K562 (cell line): ENCODE measurements around the gene FKBP2. TPM values are rescaled to one million over a fixed set of nuclear protein-coding genes. Genes with fewer than 3 reads are reported as not detected.

Source experiments
- ATAC-seq: fragments of 200-7000 bp; cut with Tn5 transposase; 3 replicates; pipeline ENCODE4 v1.9.1; 2020; ENCODE audit warnings: moderate library complexity
- BruUV-seq: library from RNA; stranded (reverse); fragments of 400-500 nt; replicated peaks from 2 replicates; lab custom pipeline; 2021; lab: Mats Ljungman, UMichigan
- CTCF ChIA-PET: fragments of 300-600 bp; formaldehyde crosslinking; extraction: SDS; loops from one replicate; lab custom pipeline; 2021; ENCODE audit warnings: low intra/inter-chr PET ratio; lab: Yijun Ruan, JAX
- POLR2A ChIA-PET: fragments of 300-600, 350-650 bp; sonication (Branson Sonifier 250); formaldehyde crosslinking; extraction: SDS; loops from one replicate; lab custom pipeline; 2021; ENCODE audit warnings: antibody characterized with exemption, inconsistent platforms; lab: Yijun Ruan, JAX
- DNase-seq, 4 experiments: peaks; one replicate each; pipeline versions ENCODE4 v3.0.0 to v3.0.0-alpha.2; 2011 to 2018; ENCODE audit warnings: low spot score in 3 of 4, mixed read lengths in 3 of 4; ENCODE audit errors: extremely low read depth in 1 of 4
- FAIRE-seq: peaks from 2 replicates; lab custom pipeline; 2011; peaks lifted over from hg19 to GRCh38; lab: Jason Lieb, UNC
- H2AFZ ChIP-seq: 2 replicates; pipeline ENCODE4 v1.6.0; 2011; ENCODE audit warnings: low read depth, low read length, control low read depth, inconsistent platforms
- H3K27ac ChIP-seq: fragments of 200-600 bp; 3 replicates; pipeline ENCODE4 v1.8.0; 2011; ENCODE audit warnings: low read depth, mild to moderate bottlenecking, control low read depth, inconsistent platforms, low read length, moderate library complexity, mixed read lengths; ENCODE audit errors: extremely low read depth
- H3K27me3 ChIP-seq, 2 experiments: fragments of 300-600 bp in 1 of 2; 2 replicates in 1 of 2; 3 replicates in 1 of 2; pipeline versions ENCODE4 v1.6.0 to v1.8.0; 2011; ENCODE audit warnings: inconsistent platforms in 2 of 2, low read length in 2 of 2, mild to moderate bottlenecking in 1 of 2, mixed read lengths in 1 of 2, moderate library complexity in 1 of 2; ENCODE audit not compliant: control insufficient read depth in 2 of 2, insufficient read depth in 2 of 2
- H3K36me3 ChIP-seq: fragments of 300-600 bp; 3 replicates; pipeline ENCODE4 v1.8.0; 2011; ENCODE audit warnings: mild to moderate bottlenecking, low read length, inconsistent platforms; ENCODE audit not compliant: control insufficient read depth, insufficient read depth
- H3K4me1 ChIP-seq, 2 experiments: fragments of 200-600 bp in 1 of 2; replicated peaks in 1 of 2; 2 replicates in 1 of 2; 3 replicates in 1 of 2; pipeline versions ENCODE4 v1.5.1 to v1.8.0; 2011; ENCODE audit warnings: inconsistent platforms in 2 of 2, low read length in 2 of 2, mild to moderate bottlenecking in 1 of 2, mixed read lengths in 1 of 2, moderate library complexity in 1 of 2; ENCODE audit not compliant: control insufficient read depth in 2 of 2, insufficient read depth in 2 of 2
- H3K4me2 ChIP-seq: 2 replicates; pipeline ENCODE4 v1.6.1; 2011; ENCODE audit warnings: low read length, control low read depth, inconsistent platforms, mixed read lengths; ENCODE audit not compliant: insufficient read depth
- H3K4me3 ChIP-seq: fragments of 200-600 bp; sonication (generic), shearing (Covaris generic); 2 replicates; pipeline ENCODE4 v1.5.1; 2016; ENCODE audit warnings: control low read depth, inconsistent platforms
- H3K79me2 ChIP-seq: fragments of 200-600 bp; 3 replicates; pipeline ENCODE4 v1.8.0; 2011; ENCODE audit warnings: low read length, inconsistent platforms; ENCODE audit not compliant: control insufficient read depth, insufficient read depth
- H3K9ac ChIP-seq, 2 experiments: 2 replicates each; pipeline versions ENCODE4 v1.6.0 to v1.6.1; 2011; ENCODE audit warnings: low read depth in 2 of 2, low read length in 2 of 2, control low read depth in 1 of 2, inconsistent platforms in 1 of 2, mild to moderate bottlenecking in 1 of 2, mixed read lengths in 1 of 2; ENCODE audit not compliant: insufficient read depth in 1 of 2
- H3K9me1 ChIP-seq: one replicate; pipeline ENCODE4 v1.6.0; 2011; ENCODE audit warnings: inconsistent platforms, mild to moderate bottlenecking, low read length, moderate library complexity; ENCODE audit not compliant: control insufficient read depth, insufficient read depth
- H3K9me3 ChIP-seq: replicated peaks from 2 replicates; pipeline ENCODE4 v1.5.1; 2011; ENCODE audit warnings: low read depth, low read length, inconsistent platforms; ENCODE audit not compliant: control insufficient read depth, insufficient read depth
- H4K20me1 ChIP-seq: replicated peaks from 2 replicates; pipeline ENCODE4 v1.6.1; 2011; ENCODE audit warnings: low read length, inconsistent platforms, mixed read lengths; ENCODE audit not compliant: control insufficient read depth, insufficient read depth
- ELF4 ChIP-seq: fragments of 450-650 bp; formaldehyde crosslinking; IDR thresholded peaks from 2 replicates; pipeline ENCODE4 v1.4.0; 2022; ENCODE audit warnings: missing genetic modification characterization
- WGBS: fragments of 100-300 bp; shearing (Covaris generic); methylation state at CpG from one replicate; pipeline ENCODE4 v1.1.6; 2016; ENCODE audit warnings: low coverage, mixed read lengths; ENCODE audit not compliant: insufficient coverage; ENCODE audit errors: missing lambda C conversion rate; 5-methylcytosine and 5-hydroxymethylcytosine counted together
- in situ Hi-C: fragments of 300-500 bp; cut with MboI; formaldehyde crosslinking; loops from 4 replicates; pipeline ENCODE4 v1.15.0; 2018; ENCODE audit warnings: inconsistent platforms, mixed read lengths
- intact Hi-C: fragments of 100-400 bp; cut with micrococcal nuclease; formaldehyde crosslinking; loops from 2 replicates; pipeline ENCODE4 v1.14.2; 2022
- polyA plus RNA-seq, 8 experiments: library from polyadenylated mRNA; depleted of rRNA in 4 of 8; stranded (reverse) in 5 of 8; unstranded in 3 of 8; fragments of >200 nt; fragmentation: Nextera tagmentation in 2 of 8; fragmentation: Illumina TruSeq in 1 of 8; extraction: Ambion mirVana in 2 of 8; extraction: Trizol in 1 of 8; gene quantifications; 2 replicates each; pipeline versions ENCODE4 v1.2.1 to v1.2.3, GENCODE V29; 2011 to 2014; ENCODE audit warnings: inconsistent platforms in 1 of 8, missing spikeins in 1 of 8
- total RNA-seq, 7 experiments: library from RNA; depleted of rRNA in 6 of 7; stranded (reverse); fragments of >200 nt in 6 of 7; fragmentation: Illumina TruSeq in 2 of 7; extraction: Trizol in 2 of 7; gene quantifications; 2 replicates each; pipeline versions ENCODE4 v1.2.1 to v1.2.3, GENCODE V29; 2011 to 2021; ENCODE audit warnings: low replicate concordance in 1 of 7
- TF ChIP-seq, protein P1 (sequence below): sonication (generic); formaldehyde crosslinking; IDR thresholded peaks from 2 replicates; pipeline ENCODE4 v1.8.1; 2023; ENCODE audit warnings: mild to moderate bottlenecking, missing genetic modification reagents

Gene FKBP2
- total and polyA plus RNA-seq, 9 of the 15 experiments (the other 6 are each of a cell fraction or from before 2014, with no cell fraction given): 3.5 to 151 (median 58.1) TPM

DNA sequence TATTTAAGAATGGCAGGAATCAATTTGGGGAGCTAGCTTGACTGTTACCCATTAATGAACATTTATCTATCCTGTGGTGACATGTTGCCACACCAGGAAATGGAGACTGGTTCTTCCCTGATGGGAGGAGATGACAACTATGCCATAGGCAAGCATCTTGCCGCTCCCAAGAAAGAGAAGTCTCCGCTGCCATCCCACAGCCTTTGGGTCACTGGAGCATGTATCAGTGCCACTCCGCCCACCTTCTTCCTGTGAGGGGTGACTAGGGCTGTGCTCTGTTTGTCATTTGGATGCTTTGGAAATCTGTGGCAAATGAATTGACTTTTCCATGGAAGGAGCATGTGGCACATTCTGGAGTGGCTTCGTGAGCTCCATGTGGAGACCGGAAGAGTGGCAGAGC is 48.5 kb upstream of the FKBP2 start:
- ChIA-PET CTCF (no interaction called here), POLR2A (interaction anchor here (0.9 to 2.2 kb wide), 3 partner anchors 10 to 263 kb away, joined by 3 to 9 read pairs (median 3); partner anchors contain the start of gene FERMT3)
- Histone ChIP-seq H3K4me2 (no peak overlapping the region), H3K9ac (no peak overlapping the region), H3K9me3 (no peaks in the 10 kb centered on the region), H4K20me1 (peaks cover 4% of the 10 kb centered on the region; the same call in 1 of the 2 replicates), H3K27me3 (no peaks in the 10 kb centered on the region), H3K4me3 (no peak overlapping the region), H3K9me1 (no peaks in the 10 kb centered on the region), H3K79me2 (peaks cover 15% of the 10 kb centered on the region), H2AFZ (no peak overlapping the region), H3K4me1 (peaks cover 3 to 12% of the 10 kb centered on the region in 2 experiments; a peak in 3 of 5 replicates), H3K36me3 (peaks cover 71% of the 10 kb centered on the region), H3K27ac (no peak overlapping the region)
- no peak for FAIRE-seq
- ATAC-seq: no peak
- in situ Hi-C loops (no loop called here), intact Hi-C loops (no loop called here)
- WGBS: 99% methylated on average over 5 of the region's 5 CpGs
- DNase-seq: no peak
- BruUV-seq: no TSS peak
- TF ChIP-seq ELF4 (CRISPR knock-in tag): no peak
- TF ChIP-seq, protein P1, sequence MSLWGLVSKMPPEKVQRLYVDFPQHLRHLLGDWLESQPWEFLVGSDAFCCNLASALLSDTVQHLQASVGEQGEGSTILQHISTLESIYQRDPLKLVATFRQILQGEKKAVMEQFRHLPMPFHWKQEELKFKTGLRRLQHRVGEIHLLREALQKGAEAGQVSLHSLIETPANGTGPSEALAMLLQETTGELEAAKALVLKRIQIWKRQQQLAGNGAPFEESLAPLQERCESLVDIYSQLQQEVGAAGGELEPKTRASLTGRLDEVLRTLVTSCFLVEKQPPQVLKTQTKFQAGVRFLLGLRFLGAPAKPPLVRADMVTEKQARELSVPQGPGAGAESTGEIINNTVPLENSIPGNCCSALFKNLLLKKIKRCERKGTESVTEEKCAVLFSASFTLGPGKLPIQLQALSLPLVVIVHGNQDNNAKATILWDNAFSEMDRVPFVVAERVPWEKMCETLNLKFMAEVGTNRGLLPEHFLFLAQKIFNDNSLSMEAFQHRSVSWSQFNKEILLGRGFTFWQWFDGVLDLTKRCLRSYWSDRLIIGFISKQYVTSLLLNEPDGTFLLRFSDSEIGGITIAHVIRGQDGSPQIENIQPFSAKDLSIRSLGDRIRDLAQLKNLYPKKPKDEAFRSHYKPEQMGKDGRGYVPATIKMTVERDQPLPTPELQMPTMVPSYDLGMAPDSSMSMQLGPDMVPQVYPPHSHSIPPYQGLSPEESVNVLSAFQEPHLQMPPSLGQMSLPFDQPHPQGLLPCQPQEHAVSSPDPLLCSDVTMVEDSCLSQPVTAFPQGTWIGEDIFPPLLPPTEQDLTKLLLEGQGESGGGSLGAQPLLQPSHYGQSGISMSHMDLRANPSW (CRISPR knock-in tag): no peak
